Suppressor macrophage (primary cell): ENCODE measurements around the gene HES5.

ENCODE experiments used
- DNase-seq, 4 experiments: peaks; one replicate each; pipeline ENCODE4 v3.0.0-alpha.2; 2020 to 2022

HES5 gene

GRCh38 chr1:2499986-2500596 is 30.0 kb downstream of the HES5 start:
- no peak for DNase-seq

DNA sequence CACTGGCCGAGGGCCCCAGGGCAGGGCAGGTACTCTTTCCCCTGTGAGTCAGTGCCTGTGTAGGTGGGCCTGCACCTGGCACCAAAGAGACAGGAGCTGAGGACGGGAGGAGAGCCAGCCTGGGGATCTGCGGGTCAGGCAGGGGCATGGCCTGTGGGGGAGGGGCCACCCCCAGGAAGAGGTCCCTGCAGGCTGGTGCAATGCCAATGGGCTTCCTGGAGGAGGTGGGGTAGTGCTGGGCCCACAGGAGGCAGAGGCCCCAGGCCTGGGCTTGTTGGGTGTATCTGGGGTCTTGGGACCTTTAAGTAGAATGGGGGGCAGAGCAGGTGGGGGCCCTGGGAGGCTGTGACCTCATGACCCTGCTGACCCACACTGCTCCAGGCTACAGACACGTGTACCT is 30.8 kb downstream of the HES5 start:
- no peak for DNase-seq

DNA sequence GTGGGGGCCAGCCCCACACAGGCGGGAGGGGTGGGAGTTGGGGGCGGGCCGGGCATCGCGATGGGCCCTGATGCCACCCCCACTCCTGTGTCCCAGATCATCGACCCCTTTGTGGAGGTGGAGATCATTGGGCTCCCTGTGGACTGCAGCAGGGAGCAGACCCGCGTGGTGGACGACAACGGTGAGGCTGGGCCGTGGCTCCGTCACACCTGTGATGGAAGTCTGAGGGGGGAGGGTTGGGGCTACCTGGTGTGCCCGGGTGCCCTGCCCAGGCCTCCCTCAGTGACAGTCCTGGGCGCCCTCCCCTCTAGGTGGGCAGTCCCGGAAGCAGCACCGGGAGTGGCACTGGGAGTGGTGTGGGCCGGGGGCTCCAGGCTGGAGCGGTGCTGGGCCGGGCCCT is 31.4 kb downstream of the HES5 start:
- DNase-seq = no peak

DNA sequence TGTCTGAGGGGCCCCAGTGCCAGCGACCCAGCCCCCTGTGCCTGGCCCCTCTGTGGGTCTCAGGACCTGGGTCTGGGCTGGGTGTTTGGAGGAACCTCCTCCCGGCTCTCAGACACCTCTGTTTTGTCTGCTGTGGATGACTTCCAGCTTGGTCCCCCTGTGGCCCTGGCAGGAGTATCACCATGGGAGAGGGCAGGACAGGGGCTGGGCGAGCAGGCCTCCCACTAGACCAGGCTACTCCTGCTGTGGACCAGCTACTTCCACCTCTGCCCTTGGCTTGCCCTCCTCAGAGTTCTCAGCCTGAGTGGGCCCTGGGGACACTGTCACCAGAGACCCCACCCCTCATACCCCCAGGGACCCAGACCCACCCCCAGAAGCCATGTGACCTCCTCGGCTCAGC is 32.2 kb downstream of the HES5 start:
- no peak for DNase-seq

DNA sequence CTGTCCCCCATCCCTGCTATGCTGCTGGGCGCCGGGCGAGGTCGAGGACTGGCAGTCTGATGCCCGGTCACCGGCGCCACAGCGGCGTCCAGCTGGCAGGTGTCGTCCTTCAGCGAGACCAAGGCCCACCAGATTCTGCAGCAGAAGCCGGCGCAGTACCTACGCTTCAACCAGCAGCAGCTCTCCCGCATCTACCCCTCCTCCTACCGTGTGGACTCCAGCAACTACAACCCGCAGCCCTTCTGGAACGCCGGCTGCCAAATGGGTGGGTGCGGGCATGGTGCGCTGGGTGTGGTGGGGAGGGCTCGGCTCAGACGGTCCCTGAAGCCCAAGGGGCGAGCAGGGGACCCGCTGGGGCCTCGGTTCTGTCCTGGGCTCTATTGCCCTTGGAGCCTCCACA is 33.3 kb downstream of the HES5 start:
- no peak for DNase-seq

GRCh38 chr1:2496087-2496622 is 33.9 kb downstream of the HES5 start:
- no peak for DNase-seq

DNA sequence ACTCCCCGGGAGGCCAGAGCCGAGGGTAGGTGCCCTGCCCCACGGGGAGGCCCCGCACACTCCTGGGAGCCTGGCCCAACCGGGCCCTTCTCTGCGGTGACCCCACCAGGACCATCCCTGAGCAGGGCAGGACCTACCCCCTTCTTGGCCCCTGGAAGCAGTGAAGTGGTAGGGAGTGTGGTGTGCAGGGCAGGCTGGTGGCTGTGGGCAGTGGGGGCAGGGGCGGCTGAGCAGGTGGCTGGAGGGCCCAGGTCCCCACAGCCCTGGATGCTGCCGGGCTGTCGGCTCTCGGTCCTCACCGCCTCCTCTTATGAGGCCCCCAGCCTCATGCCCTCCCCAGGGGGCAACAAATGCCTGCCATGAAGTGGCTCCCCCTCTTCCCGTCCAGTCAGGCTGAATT is 34.5 kb downstream of the HES5 start:
- DNase-seq = no peak

DNA sequence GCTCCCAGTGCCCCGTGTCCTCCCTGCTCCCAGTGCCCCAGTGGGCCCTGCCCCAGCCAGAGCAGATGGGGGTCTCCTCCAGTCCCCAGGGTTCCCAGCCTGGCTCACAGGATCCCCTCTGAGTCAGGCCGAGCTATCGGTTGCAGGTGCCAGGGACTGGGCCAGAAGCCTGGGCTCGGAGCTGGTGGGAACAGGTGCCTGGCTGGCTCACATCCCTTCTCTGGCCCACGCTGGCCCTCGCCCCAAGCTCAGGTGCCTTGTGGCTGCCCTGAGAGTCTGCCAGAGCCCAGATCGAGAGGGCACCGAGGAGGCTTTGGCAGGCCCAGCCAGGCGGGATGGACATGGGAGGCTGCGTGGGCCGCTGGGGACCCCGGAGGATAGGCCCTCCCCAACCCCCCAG is 35.0 kb downstream of the HES5 start:
- DNase-seq = no peak

- DNase-seq = no peak
Observed at GRCh38 chr1:2494323-2494693, 35.8 kb downstream of the HES5 start.

DNA sequence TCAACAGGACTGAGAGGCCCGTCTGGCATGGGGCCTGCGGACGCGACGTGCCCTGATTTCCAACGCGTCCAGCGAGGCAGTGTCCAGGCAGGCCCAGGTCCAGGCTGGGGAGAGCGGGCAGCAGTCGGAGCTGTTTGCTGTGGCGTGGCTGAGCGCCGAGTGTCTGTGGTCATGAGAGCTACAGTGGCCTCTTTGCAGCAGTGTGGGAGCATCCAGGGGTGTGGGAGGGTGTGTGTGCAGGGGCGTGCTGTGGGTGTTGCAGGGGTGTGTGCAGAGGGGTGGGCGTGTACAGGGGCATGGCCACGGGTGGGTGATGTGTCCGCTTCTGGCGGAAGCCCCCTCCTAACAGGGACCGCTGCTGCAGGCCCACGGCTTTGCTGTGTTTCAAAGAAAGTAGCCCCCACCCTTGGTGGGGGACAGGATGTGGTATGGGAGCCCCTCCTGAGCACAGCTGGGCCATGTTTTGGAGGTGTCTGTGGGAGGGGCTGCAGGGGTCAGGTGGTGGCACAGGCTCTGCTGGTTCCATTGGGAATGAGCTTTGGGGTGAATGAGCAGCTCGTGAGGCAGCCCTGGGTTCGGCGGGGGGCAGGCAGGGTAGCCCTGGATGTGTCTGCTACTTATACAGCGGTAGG is 36.3 kb downstream of the HES5 start:
- DNase-seq = no peak

- DNase-seq = no peak
Observed at GRCh38 chr1:2493218-2493617, 36.8 kb downstream of the HES5 start.

GRCh38 chr1:2492091-2492490 is 38.0 kb downstream of the HES5 start:
- DNase-seq = no peak

DNA sequence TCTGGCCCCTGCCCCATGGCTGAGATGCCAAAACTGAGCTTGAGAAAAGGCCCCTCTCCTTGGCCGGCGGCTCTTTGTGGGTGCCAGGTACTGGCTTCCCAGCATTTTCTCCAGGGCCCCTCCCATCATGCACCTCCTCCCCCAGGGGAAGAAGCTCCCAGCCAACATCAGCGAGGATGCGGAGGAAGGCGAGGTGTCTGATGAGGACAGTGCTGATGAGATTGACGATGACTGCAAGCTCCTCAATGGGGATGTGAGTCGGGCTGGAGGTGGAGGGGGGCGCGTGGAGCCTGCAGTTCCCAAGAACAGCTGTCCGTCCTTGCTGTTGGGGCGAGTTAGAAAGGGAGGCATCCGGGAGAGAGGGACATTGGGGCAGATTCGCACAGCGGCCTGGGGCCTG is 40.4 kb downstream of the HES5 start:
- no peak for DNase-seq

DNA sequence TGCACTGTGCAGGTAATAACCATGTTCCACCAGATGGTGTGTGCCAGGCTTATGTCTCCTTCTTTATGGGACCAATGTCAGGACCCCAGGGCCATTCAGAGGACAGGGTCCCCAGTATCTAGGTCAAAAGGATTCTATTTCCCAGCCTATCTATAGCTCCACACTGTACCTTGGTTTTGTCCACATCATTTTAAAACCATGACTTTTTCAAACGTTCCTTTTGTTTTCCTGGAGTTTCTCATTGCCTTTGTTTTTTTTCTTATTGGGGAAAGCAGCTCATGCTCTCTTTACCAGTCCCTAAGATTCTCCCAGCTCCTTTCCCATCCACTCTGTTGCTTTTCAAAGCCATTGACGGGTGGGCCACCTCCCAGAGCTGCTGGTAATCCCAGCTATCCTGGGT is 41.4 kb downstream of the HES5 start:
- DNase-seq = no peak

GRCh38 chr1:2486558-2486957 is 43.5 kb downstream of the HES5 start:
- no peak for DNase-seq

- DNase-seq = no peak
Observed at GRCh38 chr1:2486041-2486440, 44.0 kb downstream of the HES5 start.

- no peak for DNase-seq
Observed at GRCh38 chr1:2483970-2484369, 46.1 kb downstream of the HES5 start.

- DNase-seq = no peak
Observed at GRCh38 chr1:2483026-2483425, 47.0 kb downstream of the HES5 start.

- DNase-seq = no peak
Observed at GRCh38 chr1:2482588-2482987, 47.5 kb downstream of the HES5 start.

GRCh38 chr1:2481885-2482284 is 48.2 kb downstream of the HES5 start:
- no peak for DNase-seq

- no peak for DNase-seq
Observed at GRCh38 chr1:2480986-2481364, 49.1 kb downstream of the HES5 start.

DNA sequence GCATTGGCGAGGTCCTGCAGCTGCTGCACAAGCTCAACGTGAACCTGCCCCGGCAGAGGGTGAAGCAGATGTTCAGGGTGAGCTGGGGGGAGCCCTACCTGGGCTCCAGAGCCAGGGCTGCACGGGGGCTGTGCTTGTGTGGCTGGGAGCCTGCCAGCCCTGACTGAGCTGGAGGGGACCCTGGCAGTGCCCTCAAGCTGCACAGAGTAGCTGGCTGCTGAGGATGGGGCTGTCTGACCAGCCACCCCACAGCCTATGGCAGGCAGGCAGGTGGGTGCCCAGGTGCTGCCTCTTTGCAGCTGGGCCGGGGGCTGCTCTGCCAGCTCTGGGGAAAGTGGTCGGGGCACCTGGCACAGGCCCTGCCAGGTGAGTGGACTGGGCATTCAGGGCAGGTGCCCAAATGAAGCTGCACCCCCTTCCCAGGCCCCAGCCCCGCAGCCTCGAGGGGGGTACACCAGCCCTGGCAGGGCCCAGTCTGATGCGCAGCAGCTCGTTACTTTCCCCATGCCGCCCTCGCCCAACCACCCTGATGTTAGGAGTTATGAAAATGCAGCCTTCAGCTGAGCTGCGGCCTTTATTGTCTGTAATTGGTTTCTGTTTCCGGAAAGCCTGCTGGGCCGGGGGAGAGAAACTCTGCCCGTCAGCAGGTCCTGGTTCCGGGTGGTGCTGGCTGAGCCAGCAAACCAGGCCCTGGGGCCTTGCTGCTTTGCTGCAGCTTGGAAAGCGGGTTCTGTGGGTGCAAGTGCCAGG is 49.7 kb downstream of the HES5 start:
- no peak for DNase-seq

GRCh38 chr1:2479618-2480017 is 50.4 kb downstream of the HES5 start:
- DNase-seq = no peak

GRCh38 chr1:2479186-2479585 is 50.9 kb downstream of the HES5 start:
- no peak for DNase-seq
